GM12864 (cell line): ENCODE data around the gene HS3ST4.
A peak's percentile ranks its signal among the peaks of the same experiment; 100 is the strongest.

ENCODE experiments used
- DNase-seq: peaks from one replicate; pipeline ENCODE4 v3.0.0-alpha.2; 2011; ENCODE audit warnings: low read depth
- H3K4me3 ChIP-seq: 2 replicates; pipeline ENCODE4 v1.5.1; 2011; ENCODE audit warnings: mild to moderate bottlenecking, low read depth, low read length, control low read depth
- CTCF ChIP-seq: IDR thresholded peaks from 2 replicates; pipeline ENCODE4 v1.5.1; 2011; ENCODE audit warnings: low read depth, mild to moderate bottlenecking, moderate library complexity, low read length, control low read depth, inconsistent platforms; ENCODE audit errors: missing control alignments

The HS3ST4 gene

GRCh38 chr16:25692351-25692741 lies 587 bp downstream of the HS3ST4 start:
- H3K4me3 ChIP-seq, result no peak overlapping the region
- no peak for DNase-seq
- TF ChIP-seq CTCF, result no peak

- DNase-seq, result no peak
- no peak for TF ChIP-seq CTCF
- H3K4me3 ChIP-seq, result no peak overlapping the region
Observed at GRCh38 chr16:25692742-25693508, 1.2 kb downstream of the HS3ST4 start.

GRCh38 chr16:25693631-25694030 lies 1.9 kb downstream of the HS3ST4 start:
- DNase-seq, result no peak
- no peak for TF ChIP-seq CTCF
- H3K4me3 ChIP-seq, result no peak overlapping the region

- no peak overlapping the region for H3K4me3 ChIP-seq
- DNase-seq, result no peak
- no peak for TF ChIP-seq CTCF
Observed at GRCh38 chr16:25699069-25699468, 7.3 kb downstream of the HS3ST4 start.

- H3K4me3 ChIP-seq, result no peak overlapping the region
- TF ChIP-seq CTCF, result no peak
- no peak for DNase-seq
Observed at GRCh38 chr16:25700547-25700946, 8.8 kb downstream of the HS3ST4 start.

GRCh38 chr16:25707553-25707952 lies 15.8 kb downstream of the HS3ST4 start:
- H3K4me3 ChIP-seq, result no peak overlapping the region
- no peak for DNase-seq
- no peak for TF ChIP-seq CTCF

- TF ChIP-seq CTCF, result peak; percentile 52
- DNase-seq, result no peak
- H3K4me3 ChIP-seq, result no peak overlapping the region
Observed at GRCh38 chr16:25707982-25708583, 16.3 kb downstream of the HS3ST4 start.
